ENCODE measurements around the gene AMHR2.
"Not testable (repeated sequence)": the region's sequence is repeated elsewhere in the genome, so short reads cannot be mapped to it uniquely, and the experiment has no call there.

AMHR2 gene

DNA sequence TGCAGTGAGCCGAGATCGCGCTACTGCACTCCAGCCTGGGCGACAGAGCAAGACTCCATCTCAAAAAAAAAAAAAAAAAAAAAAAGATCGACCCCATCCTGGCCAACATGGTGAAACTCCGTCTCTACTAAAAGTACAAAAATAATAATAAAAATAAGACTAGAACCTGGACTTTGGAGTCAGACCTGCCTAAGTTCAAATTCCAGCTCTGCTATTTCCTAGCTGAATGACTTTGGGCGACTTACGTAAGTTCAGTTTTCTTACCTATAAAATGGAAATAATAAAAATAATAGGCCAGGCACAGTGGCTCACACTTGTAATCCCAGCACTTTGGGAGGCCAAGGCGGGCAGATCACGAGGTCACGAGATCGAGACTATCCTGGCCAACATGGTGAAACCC lies 1.4 kb upstream of the AMHR2 start:
- not testable (repeated sequence) for ATAC-seq (replicated peaks; ENCODE audit: extremely low read depth, poor library complexity, severe bottlenecking); H3K36me3 Mint-ChIP-seq (ENCODE audit: insufficient read depth); H3K27ac Mint-ChIP-seq (ENCODE audit: low read depth); DNase-seq (ENCODE audit: low spot score in 2 of 2); H3K27me3 Mint-ChIP-seq; H3K4me3 Mint-ChIP-seq; H3K4me1 Mint-ChIP-seq; H3K9me3 Mint-ChIP-seq

DNA sequence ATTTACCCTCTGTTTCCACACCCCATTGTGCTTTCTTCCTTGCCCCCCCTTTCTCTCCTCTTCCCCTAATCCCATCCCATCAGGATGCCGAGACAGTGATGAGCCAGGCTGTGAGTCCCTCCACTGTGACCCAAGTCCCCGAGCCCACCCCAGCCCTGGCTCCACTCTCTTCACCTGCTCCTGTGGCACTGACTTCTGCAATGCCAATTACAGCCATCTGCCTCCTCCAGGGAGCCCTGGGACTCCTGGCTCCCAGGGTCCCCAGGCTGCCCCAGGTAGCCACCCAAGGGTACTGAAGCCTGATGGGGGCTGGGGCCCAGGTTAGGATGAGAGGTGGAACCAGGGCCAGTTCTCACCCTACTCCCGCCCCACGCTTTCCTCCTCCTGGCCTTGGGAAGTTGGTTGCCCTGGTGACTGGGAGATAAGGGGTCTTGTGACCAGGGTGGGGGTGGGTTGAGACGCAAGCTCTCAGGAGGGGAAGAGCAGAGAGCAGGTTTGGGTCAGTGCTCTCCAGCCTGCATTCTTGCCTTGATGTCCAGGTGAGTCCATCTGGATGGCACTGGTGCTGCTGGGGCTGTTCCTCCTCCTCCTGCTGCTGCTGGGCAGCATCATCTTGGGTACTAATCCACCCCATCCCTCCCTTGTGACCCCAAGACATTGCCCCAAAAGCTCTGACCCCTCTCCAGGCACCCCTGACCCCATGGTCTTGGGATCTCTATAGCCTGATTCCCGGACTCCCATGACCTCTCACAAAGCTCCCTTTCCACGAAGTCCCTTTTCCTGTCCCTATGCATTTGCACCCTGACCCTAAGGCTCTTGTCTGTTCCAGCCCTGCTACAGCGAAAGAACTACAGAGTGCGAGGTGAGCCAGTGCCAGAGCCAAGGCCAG lies 1.2 kb downstream of the AMHR2 start:
- Mint-ChIP-seq H3K9me3 (no peaks in the 10 kb centered on the region), H3K4me1 (peaks cover 6% of the 10 kb centered on the region), H3K27me3 (no peaks in the 10 kb centered on the region), H3K4me3 (no peak overlapping the region), H3K36me3 (ENCODE audit: insufficient read depth) (no peaks in the 10 kb centered on the region), H3K27ac (ENCODE audit: low read depth) (no peak overlapping the region)
- DNase-seq (ENCODE audit: low spot score in 2 of 2) (no peak), ATAC-seq (replicated peaks; ENCODE audit: extremely low read depth, poor library complexity, severe bottlenecking) (no peak)

DNA sequence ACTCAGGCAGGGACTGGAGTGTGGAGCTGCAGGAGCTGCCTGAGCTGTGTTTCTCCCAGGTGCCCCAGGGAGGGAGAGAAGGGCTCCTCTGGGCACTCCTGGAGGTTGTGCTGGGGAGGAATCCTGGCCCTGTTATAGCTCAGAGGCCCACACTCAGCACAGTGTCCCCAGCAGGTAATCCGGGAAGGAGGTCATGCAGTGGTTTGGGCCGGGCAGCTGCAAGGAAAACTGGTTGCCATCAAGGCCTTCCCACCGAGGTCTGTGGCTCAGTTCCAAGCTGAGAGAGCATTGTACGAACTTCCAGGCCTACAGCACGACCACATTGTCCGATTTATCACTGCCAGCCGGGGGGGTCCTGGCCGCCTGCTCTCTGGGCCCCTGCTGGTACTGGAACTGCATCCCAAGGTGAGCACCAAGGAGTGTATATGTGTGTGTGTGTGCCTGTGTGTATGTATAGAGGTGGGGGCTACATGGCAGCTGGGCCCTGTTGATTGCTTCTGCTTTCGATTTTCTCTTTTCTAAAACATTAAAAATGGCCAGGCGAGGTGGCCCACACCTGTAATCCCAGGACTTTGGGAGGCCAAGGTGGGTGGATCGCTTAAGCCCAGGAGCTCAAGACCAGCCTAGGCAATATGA lies 2.0 kb downstream of the AMHR2 start:
- no peaks in the 10 kb centered on the region for H3K9me3 Mint-ChIP-seq
- no peak for DNase-seq (ENCODE audit: low spot score in 2 of 2)
- H3K4me1 Mint-ChIP-seq: peaks cover 6% of the 10 kb centered on the region
- H3K27ac Mint-ChIP-seq (ENCODE audit: low read depth): no peak overlapping the region
- no peak for ATAC-seq (replicated peaks; ENCODE audit: extremely low read depth, poor library complexity, severe bottlenecking)
- no peaks in the 10 kb centered on the region for H3K27me3 Mint-ChIP-seq
- no peak overlapping the region for H3K4me3 Mint-ChIP-seq
- no peaks in the 10 kb centered on the region for H3K36me3 Mint-ChIP-seq (ENCODE audit: insufficient read depth)

DNA sequence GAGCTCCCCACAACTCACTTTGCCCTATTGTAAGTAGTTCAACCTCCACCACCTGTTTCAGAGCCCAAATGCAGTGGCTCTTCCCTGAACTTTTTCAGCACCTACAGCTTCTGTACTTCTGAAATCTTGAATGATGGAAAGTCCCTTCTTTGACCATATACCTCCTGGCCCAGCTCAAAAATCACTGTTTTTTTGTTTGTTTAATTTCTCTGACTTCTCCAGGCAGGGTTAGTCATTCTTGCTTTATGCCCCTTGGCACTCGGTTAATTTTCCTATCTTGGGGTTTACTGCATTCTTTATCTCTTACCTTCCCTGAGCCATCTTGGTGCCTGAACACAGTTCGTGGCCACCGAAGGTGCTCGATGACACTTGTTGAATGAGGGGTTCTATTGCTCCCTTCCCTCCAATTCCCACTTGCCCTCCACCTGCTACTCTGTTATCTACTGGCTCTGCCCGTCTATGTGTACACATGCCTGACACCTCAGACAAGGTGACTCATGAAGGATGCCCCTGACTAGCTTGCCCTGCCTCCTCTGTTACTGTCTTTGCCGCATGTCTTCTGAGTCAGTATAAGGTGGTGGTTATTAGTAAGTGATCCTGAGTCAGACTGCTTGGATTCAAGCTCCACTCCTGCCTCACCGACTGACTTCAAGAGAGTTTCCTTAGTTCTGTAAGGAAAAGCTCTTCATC lies 4.4 kb downstream of the AMHR2 start:
- ATAC-seq (replicated peaks; ENCODE audit: extremely low read depth, poor library complexity, severe bottlenecking) (no peak), DNase-seq (ENCODE audit: low spot score in 2 of 2) (no peak)
- H3K4me1 Mint-ChIP-seq: no peaks in the 10 kb centered on the region
- H3K27ac Mint-ChIP-seq (ENCODE audit: low read depth): no peak overlapping the region
- no peaks in the 10 kb centered on the region for H3K9me3 Mint-ChIP-seq
- no peak overlapping the region for H3K4me3 Mint-ChIP-seq
- no peaks in the 10 kb centered on the region for H3K36me3 Mint-ChIP-seq (ENCODE audit: insufficient read depth)
- no peaks in the 10 kb centered on the region for H3K27me3 Mint-ChIP-seq

- Mint-ChIP-seq H3K27me3 (no peaks in the 10 kb centered on the region), H3K4me1 (no peaks in the 10 kb centered on the region), H3K36me3 (ENCODE audit: insufficient read depth) (no peaks in the 10 kb centered on the region), H3K4me3 (no peak overlapping the region), H3K9me3 (no peaks in the 10 kb centered on the region), H3K27ac (ENCODE audit: low read depth) (no peak overlapping the region)
- DNase-seq (ENCODE audit: low spot score in 2 of 2): no peak
- ATAC-seq (replicated peaks; ENCODE audit: extremely low read depth, poor library complexity, severe bottlenecking): no peak
These were observed 5.1 kb downstream of the AMHR2 start for GRCh38 chr12:53428741-53429140.

DNA sequence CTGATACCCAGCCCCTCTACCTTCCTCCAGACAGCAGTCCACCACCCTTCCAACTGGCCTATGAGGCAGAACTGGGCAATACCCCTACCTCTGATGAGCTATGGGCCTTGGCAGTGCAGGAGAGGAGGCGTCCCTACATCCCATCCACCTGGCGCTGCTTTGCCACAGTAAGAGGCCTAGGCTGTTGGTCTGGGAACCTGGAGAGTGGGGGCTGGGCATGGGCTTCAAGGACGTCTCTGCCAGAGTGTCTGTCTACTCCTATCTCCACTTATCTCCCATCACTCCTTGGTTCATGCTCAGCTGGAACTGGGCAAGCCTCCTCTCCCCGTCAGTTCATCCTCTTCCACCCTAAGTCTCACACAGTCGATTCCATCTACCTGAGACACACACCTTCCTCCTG lies 6.5 kb downstream of the AMHR2 start:
- H3K36me3 Mint-ChIP-seq (ENCODE audit: insufficient read depth): no peaks in the 10 kb centered on the region
- H3K4me3 Mint-ChIP-seq: no peak overlapping the region
- no peak for ATAC-seq (replicated peaks; ENCODE audit: extremely low read depth, poor library complexity, severe bottlenecking)
- no peak for DNase-seq (ENCODE audit: low spot score in 2 of 2)
- no peaks in the 10 kb centered on the region for H3K4me1 Mint-ChIP-seq
- no peaks in the 10 kb centered on the region for H3K27me3 Mint-ChIP-seq
- no peak overlapping the region for H3K27ac Mint-ChIP-seq (ENCODE audit: low read depth)
- no peaks in the 10 kb centered on the region for H3K9me3 Mint-ChIP-seq

DNA sequence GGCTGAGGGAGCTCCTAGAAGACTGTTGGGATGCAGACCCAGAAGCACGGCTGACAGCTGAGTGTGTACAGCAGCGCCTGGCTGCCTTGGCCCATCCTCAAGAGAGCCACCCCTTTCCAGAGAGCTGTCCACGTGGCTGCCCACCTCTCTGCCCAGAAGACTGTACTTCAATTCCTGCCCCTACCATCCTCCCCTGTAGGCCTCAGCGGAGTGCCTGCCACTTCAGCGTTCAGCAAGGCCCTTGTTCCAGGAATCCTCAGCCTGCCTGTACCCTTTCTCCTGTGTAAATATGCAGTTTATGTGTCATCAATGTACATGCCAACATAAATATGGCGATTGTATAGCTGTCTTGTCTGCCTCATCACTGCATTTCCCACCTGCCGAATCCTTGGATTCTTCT lies 7.5 kb downstream of the AMHR2 start:
- Mint-ChIP-seq H3K27me3 (no peaks in the 10 kb centered on the region), H3K9me3 (no peaks in the 10 kb centered on the region), H3K4me1 (no peaks in the 10 kb centered on the region), H3K36me3 (ENCODE audit: insufficient read depth) (no peaks in the 10 kb centered on the region), H3K4me3 (no peak overlapping the region), H3K27ac (ENCODE audit: low read depth) (no peak overlapping the region)
- ATAC-seq (replicated peaks; ENCODE audit: extremely low read depth, poor library complexity, severe bottlenecking) (no peak), DNase-seq (ENCODE audit: low spot score in 2 of 2) (no peak)

GRCh38 chr12:53435326-53435725 lies 11.7 kb downstream of the AMHR2 start:
- not testable (repeated sequence) for H3K27me3 Mint-ChIP-seq; H3K27ac Mint-ChIP-seq (ENCODE audit: low read depth); H3K4me3 Mint-ChIP-seq; ATAC-seq (replicated peaks; ENCODE audit: extremely low read depth, poor library complexity, severe bottlenecking); H3K36me3 Mint-ChIP-seq (ENCODE audit: insufficient read depth); DNase-seq (ENCODE audit: low spot score in 2 of 2); H3K9me3 Mint-ChIP-seq; H3K4me1 Mint-ChIP-seq

DNA sequence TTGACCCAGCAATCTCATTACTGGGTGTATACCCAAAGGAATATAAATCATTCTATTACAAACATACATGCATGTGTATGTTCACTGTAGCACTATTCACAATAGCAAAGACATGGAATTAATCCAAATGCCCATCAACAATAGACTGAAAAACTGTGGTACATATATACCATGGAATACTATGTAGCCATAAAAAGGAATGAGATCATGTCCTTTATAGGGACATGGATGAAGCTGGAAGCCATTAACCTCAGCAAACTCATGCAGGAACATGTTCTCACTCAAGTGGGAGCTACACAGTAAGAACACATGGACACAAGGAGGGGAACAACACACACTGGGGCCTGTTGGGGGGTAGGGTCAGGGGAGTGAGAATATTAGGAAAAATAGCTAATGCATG lies 15.9 kb downstream of the AMHR2 start:
- not testable (repeated sequence) for H3K4me3 Mint-ChIP-seq; H3K27ac Mint-ChIP-seq (ENCODE audit: low read depth); H3K9me3 Mint-ChIP-seq; DNase-seq (ENCODE audit: low spot score in 2 of 2); H3K27me3 Mint-ChIP-seq; ATAC-seq (replicated peaks; ENCODE audit: extremely low read depth, poor library complexity, severe bottlenecking)
- Mint-ChIP-seq H3K36me3 (ENCODE audit: insufficient read depth) (peaks cover 25% of the 10 kb centered on the region), H3K4me1 (peaks cover 28% of the 10 kb centered on the region)

DNA sequence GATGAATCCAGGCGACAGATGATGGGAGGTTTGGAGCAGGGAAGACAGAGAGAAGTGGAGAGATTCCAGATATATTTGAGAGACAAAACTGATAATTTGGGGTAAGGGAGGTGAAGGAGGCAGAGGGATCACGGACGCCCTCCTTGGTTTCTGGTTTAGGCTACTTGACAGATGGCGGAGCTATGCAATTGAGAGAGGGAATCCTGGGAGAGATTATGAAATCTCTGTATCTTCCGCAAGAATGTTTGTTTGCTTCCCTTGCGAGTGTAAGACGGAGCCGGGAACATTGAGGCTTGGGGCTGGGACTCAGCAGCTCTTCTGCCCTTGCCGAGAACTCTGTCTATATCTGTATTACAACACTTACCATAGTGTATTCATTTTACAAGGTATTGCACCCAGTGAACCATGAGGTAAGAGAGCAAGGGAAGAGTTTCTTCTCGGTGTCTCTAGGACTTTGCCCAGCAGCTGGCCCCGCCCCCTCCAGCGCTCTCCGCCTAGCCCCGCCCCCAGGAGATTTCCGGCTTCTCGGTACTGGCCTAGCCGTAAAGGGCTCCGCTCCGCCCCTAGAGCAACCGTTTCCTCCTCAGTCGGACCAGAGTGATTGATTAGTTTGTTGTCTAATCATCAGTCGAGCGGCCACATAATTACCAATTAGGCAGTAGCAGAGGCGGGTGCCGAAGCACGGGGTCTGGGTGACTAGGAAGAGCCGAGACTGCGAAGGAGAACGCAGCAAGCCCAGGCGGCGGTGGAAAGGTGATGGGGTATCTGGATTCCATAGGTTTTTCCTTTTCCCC lies 17.6 kb downstream of the AMHR2 start, which contains the start of gene PRR13:
PRR13 (plus strand) TSS at position 695 of the 794 bp plus-strand sequence. CDS start 981 bp downstream, outside the sequence.
- ATAC-seq (replicated peaks; ENCODE audit: extremely low read depth, poor library complexity, severe bottlenecking): peak; percentile 99
- no peaks in the 10 kb centered on the region for H3K27me3 Mint-ChIP-seq
- peak within 1 kb of the TSS; percentile 97 for H3K4me3 Mint-ChIP-seq
- peaks cover 42% of the 10 kb centered on the region for H3K4me1 Mint-ChIP-seq
- DNase-seq (ENCODE audit: low spot score in 2 of 2): peak; percentile 89 to 96
- no peaks in the 10 kb centered on the region for H3K9me3 Mint-ChIP-seq
- H3K36me3 Mint-ChIP-seq (ENCODE audit: insufficient read depth): peaks cover 36% of the 10 kb centered on the region
- H3K27ac Mint-ChIP-seq (ENCODE audit: low read depth): peak within 1 kb of the TSS; percentile 96

- no peak for DNase-seq (ENCODE audit: low spot score in 2 of 2)
- Mint-ChIP-seq H3K27ac (ENCODE audit: low read depth) (no peak overlapping the region), H3K9me3 (no peaks in the 10 kb centered on the region), H3K4me1 (peaks cover 47% of the 10 kb centered on the region), H3K36me3 (ENCODE audit: insufficient read depth) (peaks cover 46% of the 10 kb centered on the region), H3K27me3 (no peaks in the 10 kb centered on the region), H3K4me3 (peak overlapping the region; percentile 97)
- ATAC-seq (replicated peaks; ENCODE audit: extremely low read depth, poor library complexity, severe bottlenecking): no peak
These were observed 20.3 kb downstream of the AMHR2 start for GRCh38 chr12:53443955-53444354.

All from central memory CD8-positive, alpha-beta T cell (primary cell).